Measurements from ENCODE around the gene NOLC1. TPM values are rescaled to one million over a fixed set of nuclear protein-coding genes. Genes with fewer than 3 reads are reported as not detected.

NOLC1 gene
- total and polyA plus RNA-seq, 2 of the 13 experiments (the other 11 are each of a cell fraction or from before 2014, with no cell fraction given): 50.6 to 81.0 TPM

DNA sequence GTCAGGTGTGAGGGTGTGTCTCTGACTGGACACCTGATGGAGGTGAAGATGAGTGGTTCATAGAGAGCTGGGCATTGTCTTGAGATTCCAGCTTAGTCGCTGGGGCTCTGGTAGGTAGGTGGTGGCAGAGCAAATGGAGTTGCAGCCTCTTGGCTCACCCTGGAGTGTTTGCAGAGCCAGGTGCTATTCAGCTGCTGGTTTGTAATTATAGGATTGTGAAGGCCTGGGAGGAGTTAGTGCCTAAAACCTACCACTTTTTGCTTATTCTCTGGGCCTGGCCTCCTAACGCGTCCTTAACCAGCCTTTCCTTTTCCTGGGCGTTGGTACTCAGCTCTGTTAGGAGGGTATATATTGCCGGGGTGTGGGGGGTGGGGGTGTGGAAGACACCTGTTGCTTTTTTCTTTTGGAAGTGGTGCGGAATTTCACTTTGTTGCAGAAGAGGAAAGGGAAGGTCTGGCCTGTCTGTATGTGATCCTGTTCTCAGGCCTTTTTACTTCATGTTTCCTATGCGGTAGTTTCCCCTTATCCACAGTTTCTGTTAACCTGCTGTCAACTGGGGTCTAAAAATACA, 16.1 kb upstream of the NOLC1 start:
- Histone ChIP-seq H4K20me1 (ENCODE audit: insufficient read depth, low read length) (peaks cover 52% of the 10 kb centered on the region), H3K9me3 (ENCODE audit: low read length) (no peaks in the 10 kb centered on the region), H3K4me3 (replicated peaks in 1 of 3; ENCODE audit: insufficient read depth in 1 of 3, low read depth in 2 of 3, low read length in 3 of 3) (no peak overlapping the region), H3K79me2 (ENCODE audit: insufficient read depth, low read length) (peaks cover 57% of the 10 kb centered on the region), H3K36me3 (replicated peaks in 1 of 2; ENCODE audit: control insufficient read depth in 1 of 2, insufficient read depth in 2 of 2, low read length in 2 of 2) (peaks cover 33 to 45% of the 10 kb centered on the region in 2 experiments), H3K4me1 (ENCODE audit: insufficient read depth, low read length) (peaks cover 35% of the 10 kb centered on the region), H2AFZ (ENCODE audit: low read length) (no peak overlapping the region), H3K9ac (ENCODE audit: insufficient read depth, low read depth, low read length) (no peak overlapping the region), H3K27ac (ENCODE audit: extremely low read length, insufficient read depth, low read length) (no peak overlapping the region), H3K27me3 (ENCODE audit: control insufficient read depth in 1 of 2, insufficient read depth in 2 of 2, low read length in 2 of 2) (peaks cover 0 to 4% of the 10 kb centered on the region in 2 experiments; a peak in 1 of 5 replicates), H3K4me2 (ENCODE audit: low read depth, low read length) (peak overlapping the region; percentile 82)
- ATAC-seq: no peak
- WGBS (ENCODE audit: low lambda C conversion rate): 94% methylated on average over 7 of the region's 7 CpGs
- TF ChIP-seq, protein P1, sequence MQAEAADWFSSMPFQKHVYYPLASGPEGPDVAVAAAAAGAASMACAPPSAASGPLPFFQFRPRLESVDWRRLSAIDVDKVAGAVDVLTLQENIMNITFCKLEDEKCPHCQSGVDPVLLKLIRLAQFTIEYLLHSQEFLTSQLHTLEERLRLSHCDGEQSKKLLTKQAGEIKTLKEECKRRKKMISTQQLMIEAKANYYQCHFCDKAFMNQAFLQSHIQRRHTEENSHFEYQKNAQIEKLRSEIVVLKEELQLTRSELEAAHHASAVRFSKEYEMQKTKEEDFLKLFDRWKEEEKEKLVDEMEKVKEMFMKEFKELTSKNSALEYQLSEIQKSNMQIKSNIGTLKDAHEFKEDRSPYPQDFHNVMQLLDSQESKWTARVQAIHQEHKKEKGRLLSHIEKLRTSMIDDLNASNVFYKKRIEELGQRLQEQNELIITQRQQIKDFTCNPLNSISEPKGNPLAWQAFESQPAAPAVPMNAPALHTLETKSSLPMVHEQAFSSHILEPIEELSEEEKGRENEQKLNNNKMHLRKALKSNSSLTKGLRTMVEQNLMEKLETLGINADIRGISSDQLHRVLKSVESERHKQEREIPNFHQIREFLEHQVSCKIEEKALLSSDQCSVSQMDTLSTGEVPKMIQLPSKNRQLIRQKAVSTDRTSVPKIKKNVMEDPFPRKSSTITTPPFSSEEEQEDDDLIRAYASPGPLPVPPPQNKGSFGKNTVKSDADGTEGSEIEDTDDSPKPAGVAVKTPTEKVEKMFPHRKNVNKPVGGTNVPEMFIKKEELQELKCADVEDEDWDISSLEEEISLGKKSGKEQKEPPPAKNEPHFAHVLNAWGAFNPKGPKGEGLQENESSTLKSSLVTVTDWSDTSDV (CRISPR knock-in tag; IDR thresholded peaks at IDR 0.05): no peak
- TF ChIP-seq POLR2AphosphoS2 (IDR thresholded peaks at IDR 0.05; ENCODE audit: low read depth, low read length): 0 out of 2 replicates have a peak, but pooled peaks have one; percentile 37
- no TSS peak for BruUV-seq (replicated peaks)
- no peak for FAIRE-seq
- intact Hi-C loops (cut with micrococcal nuclease; ENCODE audit: unreplicated experiment): no loop called here
- ChIA-PET CTCF (ENCODE audit: low intra/inter-chr PET ratio, low total read pairs) (no interaction called here), POLR2A (interaction anchor here (1.2 kb wide), 1 partner anchor 16 kb away, joined by 4 read pairs; the partner anchor contains the start of gene NOLC1)
- no peak for DNase-seq (ENCODE audit: low spot score)
- in situ Hi-C loops (cut with HindIII; ENCODE audit: extremely low pct_ligation_motif_present, low pct_unique_long_range_greater_than_20kb): no loop called here

DNA sequence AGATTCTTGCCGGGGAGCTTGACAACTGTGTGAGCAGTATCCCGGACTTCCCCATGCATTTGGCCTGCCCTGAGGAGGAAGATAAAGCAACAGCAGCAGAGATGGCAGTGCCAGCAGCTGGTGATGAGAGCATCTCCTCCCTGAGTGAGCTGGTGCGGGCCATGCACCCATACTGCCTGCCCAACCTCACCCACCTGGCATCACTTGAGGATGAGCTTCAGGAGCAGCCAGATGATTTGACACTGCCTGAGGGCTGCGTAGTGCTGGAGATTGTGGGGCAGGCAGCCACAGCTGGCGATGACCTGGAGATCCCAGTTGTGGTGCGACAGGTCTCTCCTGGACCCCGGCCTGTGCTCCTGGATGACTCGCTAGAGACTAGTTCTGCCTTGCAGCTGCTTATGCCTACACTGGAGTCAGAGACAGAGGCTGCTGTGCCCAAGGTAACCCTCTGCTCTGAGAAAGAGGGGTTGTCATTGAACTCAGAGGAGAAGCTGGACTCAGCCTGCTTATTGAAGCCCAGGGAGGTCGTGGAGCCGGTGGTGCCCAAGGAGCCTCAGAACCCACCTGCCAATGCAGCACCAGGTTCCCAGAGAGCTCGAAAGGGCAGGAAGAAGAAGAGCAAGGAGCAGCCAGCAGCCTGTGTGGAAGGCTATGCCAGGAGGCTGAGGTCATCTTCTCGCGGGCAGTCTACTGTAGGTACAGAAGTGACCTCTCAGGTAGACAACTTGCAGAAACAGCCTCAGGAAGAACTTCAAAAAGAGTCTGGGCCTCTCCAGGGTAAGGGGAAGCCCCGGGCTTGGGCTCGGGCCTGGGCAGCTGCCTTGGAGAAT, 12.7 kb upstream of the NOLC1 start:
- intact Hi-C loops (cut with micrococcal nuclease; ENCODE audit: unreplicated experiment) (no loop called here), in situ Hi-C loops (cut with HindIII; ENCODE audit: extremely low pct_ligation_motif_present, low pct_unique_long_range_greater_than_20kb) (no loop called here)
- H3K27ac ChIP-seq (ENCODE audit: extremely low read length, insufficient read depth, low read length): no peak overlapping the region
- TF ChIP-seq RBM22 (optimal IDR thresholded peaks at IDR 0.05; ENCODE audit: low read length) (peak; percentile 21), ZNF256 (CRISPR knock-in tag; conservative IDR thresholded peaks at IDR 0.05) (no peak), AGO2 (optimal IDR thresholded peaks at IDR 0.05; ENCODE audit: low read depth, low read length) (peak; percentile 46)
- H3K4me1 ChIP-seq (ENCODE audit: insufficient read depth, low read length): peaks cover 18% of the 10 kb centered on the region
- no TSS peak for BruUV-seq (replicated peaks)
- peaks cover 43% of the 10 kb centered on the region for H3K79me2 ChIP-seq (ENCODE audit: insufficient read depth, low read length)
- FAIRE-seq (no peak), DNase-seq (ENCODE audit: low spot score) (no peak), ATAC-seq (no peak; the same call in 1 of the 3 replicates)
- H3K9me3 ChIP-seq (ENCODE audit: low read length): no peaks in the 10 kb centered on the region
- POLR2A ChIA-PET: interaction anchor here (1.2 kb wide), 1 partner anchor 12 kb away, joined by 5 read pairs; the partner anchor contains the start of gene NOLC1
- H2AFZ ChIP-seq (ENCODE audit: low read length): no peak overlapping the region
- peaks cover 42 to 73% of the 10 kb centered on the region in 2 experiments for H3K36me3 ChIP-seq (replicated peaks in 1 of 2; ENCODE audit: control insufficient read depth in 1 of 2, insufficient read depth in 2 of 2, low read length in 2 of 2)
- H3K9ac ChIP-seq (ENCODE audit: insufficient read depth, low read depth, low read length): no peak overlapping the region
- peaks cover 44% of the 10 kb centered on the region for H4K20me1 ChIP-seq (ENCODE audit: insufficient read depth, low read length)
- CTCF ChIA-PET (ENCODE audit: low intra/inter-chr PET ratio, low total read pairs): no interaction called here
- H3K27me3 ChIP-seq (ENCODE audit: control insufficient read depth in 1 of 2, insufficient read depth in 2 of 2, low read length in 2 of 2): no peaks in the 10 kb centered on the region
- 95% methylated on average over 9 of the region's 15 CpGs for WGBS (ENCODE audit: low lambda C conversion rate)
- no peak overlapping the region for H3K4me2 ChIP-seq (ENCODE audit: low read depth, low read length)
- no peak overlapping the region for H3K4me3 ChIP-seq (replicated peaks in 1 of 3; ENCODE audit: insufficient read depth in 1 of 3, low read depth in 2 of 3, low read length in 3 of 3)

Measured in HepG2 (cell line).